Right lobe of liver (tissue), 4 donors: Measurements from ENCODE around the gene SLC24A3.

Source experiments
- CTCF ChIP-seq, 4 donors: fragments of 200-600 bp in 3 of 4; fragments of 450-650 bp in 1 of 4; IDR thresholded peaks; one replicate each; pipeline versions ENCODE4 v1.5.1 to v1.8.0; 2016 to 2022; ENCODE audit warnings: antibody characterized with exemption in 4 of 4, mild to moderate bottlenecking in 2 of 4
- POLR2A ChIP-seq: fragments of 450-650 bp; IDR thresholded peaks from one replicate; pipeline ENCODE4 v1.6.1; 2017; ENCODE audit warnings: antibody characterized with exemption, mild to moderate bottlenecking
- donor health status: DM: no; HTN: no; CAD: no.
- donor health status: DM: no; HTN: no; CAD: no.
- donor health status: DM: no; HTN: yes; CAD: no.

- no peak for TF ChIP-seq CTCF (IDR thresholded peaks at IDR 0.05)
- TF ChIP-seq POLR2A = no peak
Observed at GRCh38 chr20:19367591-19367990, 155.1 kb downstream of the SLC24A3 start.
